ENCODE data around the gene SV2B.

The SV2B gene

GRCh38 chr15:91243826-91244225 is 143.8 kb downstream of the SV2B start:
- Histone ChIP-seq H3K36me3 (ENCODE audit: control insufficient read depth in 2 of 2, insufficient read depth in 1 of 2, low read length in 2 of 2) (no peaks in the 10 kb centered on the region), H3K4me3 (ENCODE audit: low read depth, low read length) (no peak overlapping the region), H3K9me3 (ENCODE audit: control insufficient read depth, insufficient read depth, low read depth, low read length) (no peaks in the 10 kb centered on the region; the same call in 1 of the 2 replicates), H3K4me1 (ENCODE audit: control insufficient read depth, insufficient read depth, low read length) (no peaks in the 10 kb centered on the region), H3K27ac (ENCODE audit: extremely low read depth, low read depth, low read length) (no peak overlapping the region)
- TF ChIP-seq ZNF514 (tag by site-specific recombination; IDR thresholded peaks at IDR 0.05) (no peak), HOXC10 (CRISPR knock-in tag; IDR thresholded peaks at IDR 0.05) (no peak), ZNF37A (tag by site-specific recombination; IDR thresholded peaks at IDR 0.05) (no peak), ZBTB17 (tag by site-specific recombination; IDR thresholded peaks at IDR 0.05) (no peak), ZNF768 (tag by site-specific recombination; IDR thresholded peaks at IDR 0.05) (no peak), GLI4 (tag by site-specific recombination; IDR thresholded peaks at IDR 0.05) (no peak), ZNF121 (tag by site-specific recombination; IDR thresholded peaks at IDR 0.05) (no peak)
- ChIA-PET POLR2A (no interaction called here), CTCF (no interaction called here)

GRCh38 chr15:91244919-91245318 is 144.9 kb downstream of the SV2B start:
- no peaks in the 10 kb centered on the region; the same call in 1 of the 2 replicates for H3K9me3 ChIP-seq (ENCODE audit: control insufficient read depth, insufficient read depth, low read depth, low read length)
- no peak overlapping the region for H3K27ac ChIP-seq (ENCODE audit: extremely low read depth, low read depth, low read length)
- ChIA-PET CTCF (interaction anchor here (0.6 to 5.6 kb wide), 10 partner anchors 9 to 359 kb away, joined by 3 to 95 read pairs (median 4); no protein-coding TSS in a partner anchor), POLR2A (no interaction called here)
- no peak overlapping the region for H3K4me3 ChIP-seq (ENCODE audit: low read depth, low read length)
- TF ChIP-seq ZNF146 (tag by site-specific recombination; IDR thresholded peaks at IDR 0.05) = no peak
- TF ChIP-seq MYNN (tag by site-specific recombination; IDR thresholded peaks at IDR 0.05; ENCODE audit: borderline replicate concordance) = no peak
- no peak for TF ChIP-seq ZNF391 (tag by site-specific recombination; IDR thresholded peaks at IDR 0.05; ENCODE audit: borderline replicate concordance, low read depth)
- no peak for TF ChIP-seq ZNF544 (tag by site-specific recombination; IDR thresholded peaks at IDR 0.05)
- TF ChIP-seq IKZF3 (tag by site-specific recombination; IDR thresholded peaks at IDR 0.05) = no peak
- TF ChIP-seq ZNF510 (tag by site-specific recombination; IDR thresholded peaks at IDR 0.05; ENCODE audit: insufficient replicate concordance) = no peak
- TF ChIP-seq, protein P1, sequence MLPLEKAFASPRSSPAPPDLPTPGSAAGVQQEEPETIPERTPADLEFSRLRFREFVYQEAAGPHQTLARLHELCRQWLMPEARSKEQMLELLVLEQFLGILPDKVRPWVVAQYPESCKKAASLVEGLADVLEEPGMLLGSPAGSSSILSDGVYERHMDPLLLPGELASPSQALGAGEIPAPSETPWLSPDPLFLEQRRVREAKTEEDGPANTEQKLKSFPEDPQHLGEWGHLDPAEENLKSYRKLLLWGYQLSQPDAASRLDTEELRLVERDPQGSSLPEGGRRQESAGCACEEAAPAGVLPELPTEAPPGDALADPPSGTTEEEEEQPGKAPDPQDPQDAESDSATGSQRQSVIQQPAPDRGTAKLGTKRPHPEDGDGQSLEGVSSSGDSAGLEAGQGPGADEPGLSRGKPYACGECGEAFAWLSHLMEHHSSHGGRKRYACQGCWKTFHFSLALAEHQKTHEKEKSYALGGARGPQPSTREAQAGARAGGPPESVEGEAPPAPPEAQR (tag by site-specific recombination; IDR thresholded peaks at IDR 0.05) = no peak
- TF ChIP-seq MZF1 (tag by site-specific recombination; IDR thresholded peaks at IDR 0.05; ENCODE audit: borderline replicate concordance) = no peak
- TF ChIP-seq ZNF266 (tag by site-specific recombination; IDR thresholded peaks at IDR 0.05; ENCODE audit: low read depth) = no peak
- TF ChIP-seq ZNF221 (tag by site-specific recombination; IDR thresholded peaks at IDR 0.05; ENCODE audit: borderline replicate concordance) = no peak
- H3K36me3 ChIP-seq (ENCODE audit: control insufficient read depth in 2 of 2, insufficient read depth in 1 of 2, low read length in 2 of 2) = no peaks in the 10 kb centered on the region
- H3K4me1 ChIP-seq (ENCODE audit: control insufficient read depth, insufficient read depth, low read length) = no peaks in the 10 kb centered on the region

- H3K9me3 ChIP-seq (ENCODE audit: control insufficient read depth, insufficient read depth, low read depth, low read length) = no peaks in the 10 kb centered on the region; the same call in 1 of the 2 replicates
- no peak overlapping the region for H3K27ac ChIP-seq (ENCODE audit: extremely low read depth, low read depth, low read length)
- ChIA-PET CTCF (interaction anchor here (0.6 to 5.6 kb wide), 36 partner anchors 10 to 1469 kb away, joined by 3 to 95 read pairs (median 5); partner anchors contain the start of gene SV2B), POLR2A (no interaction called here)
- H3K36me3 ChIP-seq (ENCODE audit: control insufficient read depth in 2 of 2, insufficient read depth in 1 of 2, low read length in 2 of 2) = no peaks in the 10 kb centered on the region
- no peak overlapping the region for H3K4me3 ChIP-seq (ENCODE audit: low read depth, low read length)
- no peaks in the 10 kb centered on the region for H3K4me1 ChIP-seq (ENCODE audit: control insufficient read depth, insufficient read depth, low read length)
- TF ChIP-seq ZNF223 (tag by site-specific recombination; IDR thresholded peaks at IDR 0.05) (no peak), ZNF114 (tag by site-specific recombination; IDR thresholded peaks at IDR 0.05) (no peak), SP3 (tag by site-specific recombination; IDR thresholded peaks at IDR 0.05) (no peak), ZNF138 (tag by site-specific recombination; IDR thresholded peaks at IDR 0.05; ENCODE audit: borderline replicate concordance) (no peak), ZNF112 (tag by site-specific recombination; IDR thresholded peaks at IDR 0.05) (no peak), ZNF513 (tag by site-specific recombination; IDR thresholded peaks at IDR 0.05) (no peak), GLI4 (tag by site-specific recombination; IDR thresholded peaks at IDR 0.05) (no peak), ZNF404 (tag by site-specific recombination; IDR thresholded peaks at IDR 0.05) (no peak), KLF17 (tag by site-specific recombination; IDR thresholded peaks at IDR 0.05) (no peak)
- TF ChIP-seq, protein P2, sequence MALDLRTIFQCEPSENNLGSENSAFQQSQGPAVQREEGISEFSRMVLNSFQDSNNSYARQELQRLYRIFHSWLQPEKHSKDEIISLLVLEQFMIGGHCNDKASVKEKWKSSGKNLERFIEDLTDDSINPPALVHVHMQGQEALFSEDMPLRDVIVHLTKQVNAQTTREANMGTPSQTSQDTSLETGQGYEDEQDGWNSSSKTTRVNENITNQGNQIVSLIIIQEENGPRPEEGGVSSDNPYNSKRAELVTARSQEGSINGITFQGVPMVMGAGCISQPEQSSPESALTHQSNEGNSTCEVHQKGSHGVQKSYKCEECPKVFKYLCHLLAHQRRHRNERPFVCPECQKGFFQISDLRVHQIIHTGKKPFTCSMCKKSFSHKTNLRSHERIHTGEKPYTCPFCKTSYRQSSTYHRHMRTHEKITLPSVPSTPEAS (tag by site-specific recombination; IDR thresholded peaks at IDR 0.05) = no peak
- TF ChIP-seq, protein P3, sequence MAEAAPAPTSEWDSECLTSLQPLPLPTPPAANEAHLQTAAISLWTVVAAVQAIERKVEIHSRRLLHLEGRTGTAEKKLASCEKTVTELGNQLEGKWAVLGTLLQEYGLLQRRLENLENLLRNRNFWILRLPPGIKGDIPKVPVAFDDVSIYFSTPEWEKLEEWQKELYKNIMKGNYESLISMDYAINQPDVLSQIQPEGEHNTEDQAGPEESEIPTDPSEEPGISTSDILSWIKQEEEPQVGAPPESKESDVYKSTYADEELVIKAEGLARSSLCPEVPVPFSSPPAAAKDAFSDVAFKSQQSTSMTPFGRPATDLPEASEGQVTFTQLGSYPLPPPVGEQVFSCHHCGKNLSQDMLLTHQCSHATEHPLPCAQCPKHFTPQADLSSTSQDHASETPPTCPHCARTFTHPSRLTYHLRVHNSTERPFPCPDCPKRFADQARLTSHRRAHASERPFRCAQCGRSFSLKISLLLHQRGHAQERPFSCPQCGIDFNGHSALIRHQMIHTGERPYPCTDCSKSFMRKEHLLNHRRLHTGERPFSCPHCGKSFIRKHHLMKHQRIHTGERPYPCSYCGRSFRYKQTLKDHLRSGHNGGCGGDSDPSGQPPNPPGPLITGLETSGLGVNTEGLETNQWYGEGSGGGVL (tag by site-specific recombination; IDR thresholded peaks at IDR 0.05) = no peak
Observed at GRCh38 chr15:91246998-91247397, 146.9 kb downstream of the SV2B start.
